ENCODE results near the gene KPNA3.

GRCh38 chr13:49791711-49792549, 552 bp downstream of the KPNA3 start:
- no peak for TF ChIP-seq CTCF (conservative IDR thresholded peaks at IDR 0.05 in 1 of 2, IDR thresholded peaks at IDR 0.05 in 1 of 2; ENCODE audit: low read depth in 1 of 2, low read length in 2 of 2)
- no peak for TF ChIP-seq EZH2 (IDR thresholded peaks at IDR 0.05; ENCODE audit: low read length, missing control alignments)
